Muscle of leg (tissue), 16 donors: ENCODE results near the gene RXFP2. TPM values are rescaled to one million over a fixed set of nuclear protein-coding genes. Genes with fewer than 3 reads are reported as not detected.

ENCODE experiments used
- DNase-seq: peaks from one replicate; pipeline ENCODE4 v3.0.0; 2013
- H3K27ac ChIP-seq: one replicate; pipeline ENCODE4 v1.5.1; 2013; ENCODE audit warnings: mild to moderate bottlenecking, low read length, control low read depth
- H3K27me3 ChIP-seq: one replicate; pipeline ENCODE4 v1.6.1; 2013; ENCODE audit warnings: low read length; ENCODE audit not compliant: control insufficient read depth, insufficient read depth
- H3K36me3 ChIP-seq: one replicate; pipeline ENCODE4 v1.6.1; 2013; ENCODE audit warnings: low read length; ENCODE audit not compliant: control insufficient read depth, insufficient read depth
- H3K4me1 ChIP-seq: one replicate; pipeline ENCODE4 v1.6.1; 2013; ENCODE audit warnings: low read length; ENCODE audit not compliant: control insufficient read depth, insufficient read depth
- H3K4me3 ChIP-seq: one replicate; pipeline ENCODE4 v1.5.1; 2013; ENCODE audit warnings: low read length, control low read depth
- H3K9me3 ChIP-seq: replicated peaks from 2 replicates; pipeline ENCODE4 v1.6.1; 2013; ENCODE audit warnings: low read depth, low read length; ENCODE audit not compliant: control insufficient read depth
- WGBS: methylation state at CpG from one replicate; pipeline ENCODE4 v1.1.5; 2013; ENCODE audit warnings: missing lambda C conversion rate; ENCODE audit not compliant: insufficient coverage; 5-methylcytosine and 5-hydroxymethylcytosine counted together
- long read RNA-seq, 11 donors: transcript quantifications; one replicate each; lab custom pipeline, GENCODE V29; 2026
- polyA plus RNA-seq, 8 donors: library from polyadenylated mRNA; unstranded; fragments of 120-200 nt; gene quantifications; one replicate each; pipeline versions ENCODE4 v1.2.1 to v1.2.3, GENCODE V29; 2013; ENCODE audit warnings: inconsistent platforms in 1 of 8, low replicate concordance in 1 of 8; ENCODE audit not compliant: insufficient read length in 8 of 8, insufficient read depth in 1 of 8
- total RNA-seq: library from RNA; stranded (reverse); fragments of 120-200 nt; gene quantifications from one replicate; pipeline ENCODE4 v1.2.4, GENCODE V29; 2013

Gene RXFP2
- total RNA-seq (not detected), polyA plus RNA-seq (under 1 TPM in 2 of 8 donors, not detected in 6; 0.04 to 0.17 TPM)
- long read RNA-seq, donor 1, result 0 reads
- long read RNA-seq, donor 2, result 0 reads
- long read RNA-seq, donor 3, result 0 reads
- long read RNA-seq, donor 4, result 0 reads
- long read RNA-seq, donor 5, result 0 reads
- long read RNA-seq, donor 6, result 0 reads
- long read RNA-seq, donor 7, result 0 reads
- long read RNA-seq, donor 8, result 0 reads
- long read RNA-seq, donor 9, result 0 reads
- long read RNA-seq, donor 10, result 0 reads
- long read RNA-seq, donor 11, result 0 reads

- no peaks in the 10 kb centered on the region for H3K27me3 ChIP-seq
- WGBS, result no CpG with 5 or more reads among the region's 2 CpGs
- no peaks in the 10 kb centered on the region for H3K9me3 ChIP-seq
- H3K4me3 ChIP-seq, result no peak within 1 kb of the TSS
- no peaks in the 10 kb centered on the region for H3K4me1 ChIP-seq
- no peaks in the 10 kb centered on the region for H3K36me3 ChIP-seq
- no peak for DNase-seq
- H3K27ac ChIP-seq, result no peak within 1 kb of the TSS
Observed at GRCh38 chr13:31739226-31739625, at the start of gene RXFP2. TSS of gene RXFP2 (plus strand) at chr13:31739526. CDS start at chr13:31739613, 87 bp downstream.

- no peak for DNase-seq
- whole genome bisulfite sequencing, result no CpG with 5 or more reads among the region's 1 CpG
- no peak overlapping the region for H3K27ac ChIP-seq
- no peaks in the 10 kb centered on the region for H3K4me1 ChIP-seq
- no peaks in the 10 kb centered on the region for H3K27me3 ChIP-seq
- H3K9me3 ChIP-seq, result peaks cover 4% of the 10 kb centered on the region
- H3K36me3 ChIP-seq, result no peaks in the 10 kb centered on the region
- H3K4me3 ChIP-seq, result no peak overlapping the region
Observed at GRCh38 chr13:31697290-31697689, 42.0 kb upstream of the RXFP2 start.

- Histone ChIP-seq H3K4me1 (no peaks in the 10 kb centered on the region), H3K36me3 (no peaks in the 10 kb centered on the region), H3K27me3 (peaks cover 2% of the 10 kb centered on the region), H3K9me3 (peaks cover 4% of the 10 kb centered on the region), H3K27ac (no peak overlapping the region), H3K4me3 (no peak overlapping the region)
- 20% methylated on average over 1 of the region's 3 CpGs for WGBS
- peak; percentile 15 for DNase-seq
Observed at GRCh38 chr13:31699650-31700049, 39.7 kb upstream of the RXFP2 start.

- no peaks in the 10 kb centered on the region for H3K36me3 ChIP-seq
- no CpG with 5 or more reads among the region's 3 CpGs for WGBS
- no peaks in the 10 kb centered on the region for H3K4me1 ChIP-seq
- H3K27ac ChIP-seq, result no peak overlapping the region
- H3K9me3 ChIP-seq, result no peaks in the 10 kb centered on the region
- peaks cover 2% of the 10 kb centered on the region for H3K27me3 ChIP-seq
- H3K4me3 ChIP-seq, result no peak overlapping the region
- DNase-seq, result no peak
Observed at GRCh38 chr13:31703780-31704179, 35.5 kb upstream of the RXFP2 start.

GRCh38 chr13:31706105-31706504 lies 33.2 kb upstream of the RXFP2 start:
- no peak overlapping the region for H3K27ac ChIP-seq
- no peak overlapping the region for H3K4me3 ChIP-seq
- H3K36me3 ChIP-seq, result no peaks in the 10 kb centered on the region
- no peaks in the 10 kb centered on the region for H3K4me1 ChIP-seq
- no CpG with 5 or more reads among the region's 1 CpG for WGBS
- peaks cover 2% of the 10 kb centered on the region for H3K27me3 ChIP-seq
- DNase-seq, result no peak
- H3K9me3 ChIP-seq, result no peaks in the 10 kb centered on the region

- Histone ChIP-seq H3K4me3 (no peak overlapping the region), H3K27me3 (no peaks in the 10 kb centered on the region), H3K36me3 (no peaks in the 10 kb centered on the region), H3K27ac (no peak overlapping the region), H3K4me1 (peaks cover under 1% of the 10 kb centered on the region), H3K9me3 (no peaks in the 10 kb centered on the region)
- no peak for DNase-seq
Observed at GRCh38 chr13:31717583-31717982, 21.7 kb upstream of the RXFP2 start.

- DNase-seq, result no peak
- Histone ChIP-seq H3K27ac (no peak overlapping the region), H3K4me1 (peaks cover 3% of the 10 kb centered on the region), H3K4me3 (no peak overlapping the region), H3K9me3 (no peaks in the 10 kb centered on the region), H3K27me3 (no peaks in the 10 kb centered on the region), H3K36me3 (no peaks in the 10 kb centered on the region)
- WGBS, result 87% methylated on average over 3 of the region's 3 CpGs
Observed at GRCh38 chr13:31719214-31719613, 20.1 kb upstream of the RXFP2 start.

- 0% methylated on average over 1 of the region's 5 CpGs for WGBS
- DNase-seq, result peak; percentile 25
- Histone ChIP-seq H3K27ac (no peak overlapping the region), H3K4me1 (peaks cover 3% of the 10 kb centered on the region), H3K9me3 (no peaks in the 10 kb centered on the region), H3K4me3 (no peak overlapping the region), H3K36me3 (no peaks in the 10 kb centered on the region), H3K27me3 (no peaks in the 10 kb centered on the region)
Observed at GRCh38 chr13:31722673-31723072, 16.7 kb upstream of the RXFP2 start.

GRCh38 chr13:31725841-31726240 lies 13.5 kb upstream of the RXFP2 start:
- no peak for DNase-seq
- 90% methylated on average over 5 of the region's 5 CpGs for WGBS

GRCh38 chr13:31731921-31732320 lies 7.4 kb upstream of the RXFP2 start:
- H3K9me3 ChIP-seq, result no peaks in the 10 kb centered on the region
- H3K4me1 ChIP-seq, result peaks cover 2% of the 10 kb centered on the region
- H3K36me3 ChIP-seq, result no peaks in the 10 kb centered on the region
- no peaks in the 10 kb centered on the region for H3K27me3 ChIP-seq
- 23% methylated on average over 6 of the region's 6 CpGs for WGBS
- no peak overlapping the region for H3K27ac ChIP-seq
- peak; percentile 62 for DNase-seq
- H3K4me3 ChIP-seq, result no peak overlapping the region

More at GRCh38 chr13:31725841-31726240, 13.5 kb upstream of the RXFP2 start:
- Histone ChIP-seq H3K27ac (no peak overlapping the region), H3K4me3 (no peak overlapping the region), H3K4me1 (peaks cover 3% of the 10 kb centered on the region), H3K36me3 (no peaks in the 10 kb centered on the region), H3K27me3 (no peaks in the 10 kb centered on the region), H3K9me3 (no peaks in the 10 kb centered on the region)

GRCh38 chr13:31733066-31733465 lies 6.3 kb upstream of the RXFP2 start:
- 21% methylated on average over 5 of the region's 5 CpGs for WGBS
- H3K4me1 ChIP-seq, result peaks cover 2% of the 10 kb centered on the region
- H3K4me3 ChIP-seq, result no peak overlapping the region
- H3K9me3 ChIP-seq, result no peaks in the 10 kb centered on the region
- no peak overlapping the region for H3K27ac ChIP-seq
- H3K27me3 ChIP-seq, result no peaks in the 10 kb centered on the region
- H3K36me3 ChIP-seq, result no peaks in the 10 kb centered on the region
- peak; percentile 27 for DNase-seq
